PFSK-1 (cell line): ENCODE results near the gene COX7C.

Experiments
- FOXP2 ChIP-seq: optimal IDR thresholded peaks from 2 replicates; pipeline ENCODE3; 2011; ENCODE audit warnings: borderline replicate concordance, control low read depth, inconsistent platforms; ENCODE audit not compliant: insufficient read depth; ENCODE audit errors: extremely low read length, extremely low read depth
- POLR2AphosphoS5 ChIP-seq: IDR thresholded peaks from 2 replicates; pipeline ENCODE4 v1.6.1; 2012; ENCODE audit warnings: low read depth, mild to moderate bottlenecking, control low read depth, low read length, moderate library complexity
- SIN3A ChIP-seq: IDR thresholded peaks from 2 replicates; pipeline ENCODE4 v1.6.1; 2012; ENCODE audit warnings: mild to moderate bottlenecking, low read length, moderate library complexity, borderline replicate concordance; ENCODE audit not compliant: insufficient read depth
- TAF1 ChIP-seq: IDR thresholded peaks from 2 replicates; pipeline ENCODE4 v1.6.1; 2012; ENCODE audit warnings: low read length, control low read depth, borderline replicate concordance; ENCODE audit not compliant: insufficient read depth
- TF ChIP-seq, protein P1 (sequence below), 2 experiments: IDR thresholded peaks; 2 replicates each; pipeline versions ENCODE4 v1.6.1 to v1.8.0; 2011 to 2012; ENCODE audit warnings: low read depth in 2 of 2, low read length in 2 of 2, control low read depth in 1 of 2, inconsistent platforms in 1 of 2, mild to moderate bottlenecking in 1 of 2, moderate library complexity in 1 of 2; ENCODE audit not compliant: insufficient read depth in 1 of 2

DNA sequence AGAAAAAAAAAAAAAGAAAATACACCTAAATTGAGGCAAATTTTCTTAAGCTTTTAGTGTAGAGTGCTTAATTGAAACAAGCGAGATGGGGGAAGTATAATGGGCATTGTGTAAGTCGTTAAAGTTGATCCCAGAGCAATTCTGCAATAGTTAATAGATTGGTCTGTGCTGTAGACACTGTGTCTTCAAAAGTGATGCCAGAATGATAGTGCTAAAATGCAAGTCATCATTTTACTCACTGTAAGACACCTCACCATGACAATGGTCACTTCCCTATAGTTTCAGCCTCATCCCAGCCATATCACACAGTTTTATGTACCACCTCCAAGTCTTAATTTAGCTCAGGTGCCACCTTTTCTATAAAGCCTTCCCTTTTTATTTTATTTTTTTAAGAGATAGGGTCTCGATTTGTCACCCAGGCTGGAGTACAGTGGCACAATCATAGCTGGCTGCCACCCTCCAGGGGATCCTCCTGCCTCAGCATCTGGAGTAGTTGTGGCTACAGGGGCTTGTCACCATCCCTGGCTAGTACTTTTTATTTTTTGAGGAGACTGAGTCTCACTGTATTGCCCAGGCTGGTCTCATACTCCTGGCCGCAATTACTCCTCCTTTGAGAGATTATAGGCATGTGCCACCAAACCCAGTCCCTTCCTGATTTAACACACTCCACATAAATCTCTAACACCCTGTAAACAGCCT, 6.2 kb downstream of the COX7C start:
- TF ChIP-seq, protein P1, sequence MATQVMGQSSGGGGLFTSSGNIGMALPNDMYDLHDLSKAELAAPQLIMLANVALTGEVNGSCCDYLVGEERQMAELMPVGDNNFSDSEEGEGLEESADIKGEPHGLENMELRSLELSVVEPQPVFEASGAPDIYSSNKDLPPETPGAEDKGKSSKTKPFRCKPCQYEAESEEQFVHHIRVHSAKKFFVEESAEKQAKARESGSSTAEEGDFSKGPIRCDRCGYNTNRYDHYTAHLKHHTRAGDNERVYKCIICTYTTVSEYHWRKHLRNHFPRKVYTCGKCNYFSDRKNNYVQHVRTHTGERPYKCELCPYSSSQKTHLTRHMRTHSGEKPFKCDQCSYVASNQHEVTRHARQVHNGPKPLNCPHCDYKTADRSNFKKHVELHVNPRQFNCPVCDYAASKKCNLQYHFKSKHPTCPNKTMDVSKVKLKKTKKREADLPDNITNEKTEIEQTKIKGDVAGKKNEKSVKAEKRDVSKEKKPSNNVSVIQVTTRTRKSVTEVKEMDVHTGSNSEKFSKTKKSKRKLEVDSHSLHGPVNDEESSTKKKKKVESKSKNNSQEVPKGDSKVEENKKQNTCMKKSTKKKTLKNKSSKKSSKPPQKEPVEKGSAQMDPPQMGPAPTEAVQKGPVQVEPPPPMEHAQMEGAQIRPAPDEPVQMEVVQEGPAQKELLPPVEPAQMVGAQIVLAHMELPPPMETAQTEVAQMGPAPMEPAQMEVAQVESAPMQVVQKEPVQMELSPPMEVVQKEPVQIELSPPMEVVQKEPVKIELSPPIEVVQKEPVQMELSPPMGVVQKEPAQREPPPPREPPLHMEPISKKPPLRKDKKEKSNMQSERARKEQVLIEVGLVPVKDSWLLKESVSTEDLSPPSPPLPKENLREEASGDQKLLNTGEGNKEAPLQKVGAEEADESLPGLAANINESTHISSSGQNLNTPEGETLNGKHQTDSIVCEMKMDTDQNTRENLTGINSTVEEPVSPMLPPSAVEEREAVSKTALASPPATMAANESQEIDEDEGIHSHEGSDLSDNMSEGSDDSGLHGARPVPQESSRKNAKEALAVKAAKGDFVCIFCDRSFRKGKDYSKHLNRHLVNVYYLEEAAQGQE (IDR thresholded peaks at IDR 0.05; ENCODE audit: insufficient read depth in 1 of 2, low read depth in 2 of 2, low read length in 2 of 2) = no peak
- TF ChIP-seq POLR2AphosphoS5 = no peak
- TF ChIP-seq TAF1 = no peak
- no peak for TF ChIP-seq SIN3A
- TF ChIP-seq FOXP2 = no peak
